NCI-H1417 treated with DMSO at 0.1 percent for 48 hours (cell line): ENCODE results near the gene VOPP1.

Experiments used
- DNase-seq: peaks from one replicate; lab custom pipeline; 2025; lab: John Stamatoyannopoulos, UW

VOPP1 gene

GRCh38 chr7:55576753-55577152 lies 4.5 kb upstream of the VOPP1 start:
- DNase-seq = no peak

- no peak for DNase-seq
Observed at GRCh38 chr7:55575733-55576132, 3.4 kb upstream of the VOPP1 start.

GRCh38 chr7:55575098-55575497 lies 2.8 kb upstream of the VOPP1 start:
- DNase-seq = no peak

GRCh38 chr7:55574051-55574717 lies 1.9 kb upstream of the VOPP1 start:
- DNase-seq = no peak

GRCh38 chr7:55573234-55573900 lies 1.1 kb upstream of the VOPP1 start:
- no peak for DNase-seq

GRCh38 chr7:55571511-55572377 lies 558 bp downstream of the VOPP1 start:
- no peak for DNase-seq

GRCh38 chr7:55570939-55571338 lies 1.4 kb downstream of the VOPP1 start:
- DNase-seq = no peak

- DNase-seq = no peak
Observed at GRCh38 chr7:55570218-55570873, 2.0 kb downstream of the VOPP1 start.

GRCh38 chr7:55569797-55570196 lies 2.5 kb downstream of the VOPP1 start:
- DNase-seq = no peak

GRCh38 chr7:55569269-55569663 lies 3.0 kb downstream of the VOPP1 start:
- no peak for DNase-seq

- no peak for DNase-seq
Observed at GRCh38 chr7:55568613-55569268, 3.6 kb downstream of the VOPP1 start.

GRCh38 chr7:55567571-55567970 lies 4.7 kb downstream of the VOPP1 start:
- DNase-seq = no peak

GRCh38 chr7:55565681-55566080 lies 6.6 kb downstream of the VOPP1 start:
- DNase-seq = no peak

- DNase-seq = no peak
Observed at GRCh38 chr7:55563596-55564325, 8.5 kb downstream of the VOPP1 start.

- no peak for DNase-seq
Observed at GRCh38 chr7:55561690-55562089, 10.6 kb downstream of the VOPP1 start.

GRCh38 chr7:55558962-55559920 lies 13.1 kb downstream of the VOPP1 start:
- no peak for DNase-seq

- no peak for DNase-seq
Observed at GRCh38 chr7:55557666-55558188, 14.6 kb downstream of the VOPP1 start.

GRCh38 chr7:55556492-55556891 lies 15.8 kb downstream of the VOPP1 start:
- DNase-seq = no peak

GRCh38 chr7:55556031-55556430 lies 16.3 kb downstream of the VOPP1 start:
- no peak for DNase-seq

GRCh38 chr7:55555160-55555559 lies 17.1 kb downstream of the VOPP1 start:
- DNase-seq = no peak
